ENCODE measurements around the gene RMI1. TPM values are rescaled to one million over a fixed set of nuclear protein-coding genes. Genes with fewer than 3 reads are reported as not detected.

Gene RMI1
- total RNA-seq (2022; extraction: Qiagen RNA extraction; ENCODE audit: low read depth): 8.4 to 13.1 TPM (median 12.3 TPM) in 5 replicates

GRCh38 chr9:83980395-83981125 is at the start of gene RMI1:
Gene RMI1, plus strand, starts transcription at chr9:83980805. Its CDS starts 20,182 bp downstream, at chr9:84000987.

GRCh38 chr9:83979812-83980394 is 702 bp upstream of the RMI1 start, which contains the start of gene HNRNPK:
Gene HNRNPK, minus strand, starts transcription at chr9:83980215. Its CDS starts 1,963 bp downstream, at chr9:83978252.

Other genes with a start within 250 kb of the RMI1 start
- 3.7 to 4.7 TPM (median 4.2 TPM) in 5 replicates for gene GKAP1, start 163.0 kb upstream of the RMI1 start, total RNA-seq (2022; extraction: Qiagen RNA extraction; ENCODE audit: low read depth)
- gene KIF27, start 59.4 kb upstream of the RMI1 start, total RNA-seq (2022; extraction: Qiagen RNA extraction; ENCODE audit: low read depth): 1.00 to 1.1 TPM (median 1.0 TPM) in 5 replicates
- gene HNRNPK, start 590 bp upstream of the RMI1 start, total RNA-seq (2022; extraction: Qiagen RNA extraction; ENCODE audit: low read depth): 528 to 660 TPM (median 547 TPM) in 5 replicates

Measured in A549 treated with GW870086 at 1 μM for 4 hours (cell line).